GM23338 (cell line): ENCODE results near the gene AAR2.

ENCODE experiments used
- CREB1 ChIP-seq: fragments of 250-450 bp; sonication (Bioruptor Pico); IDR thresholded peaks from 2 replicates; pipeline ENCODE4 v1.5.0; 2020; ENCODE audit warnings: low read depth, mild to moderate bottlenecking, moderate library complexity
- CTCF ChIP-seq, 2 experiments: fragments of 200-600 bp in 1 of 2; sonication (generic) in 1 of 2; conservative IDR thresholded peaks; 2 replicates each; pipeline versions ENCODE4 v1.5.1 to v1.6.1; 2016 to 2017; ENCODE audit warnings: antibody characterized with exemption in 2 of 2, low read depth in 2 of 2, mild to moderate bottlenecking in 2 of 2, moderate library complexity in 1 of 2
- ETS1 ChIP-seq: IDR thresholded peaks from 2 replicates; pipeline ENCODE4 v1.6.1; 2016; ENCODE audit warnings: antibody characterized with exemption
- EZH2 ChIP-seq: fragments of 200-600 bp; sonication (generic); IDR thresholded peaks from one replicate; pipeline ENCODE4 v1.8.0; 2017; ENCODE audit warnings: antibody characterized with exemption, mild to moderate bottlenecking, low read depth; ENCODE audit not compliant: unreplicated experiment
- EZH2phosphoT487 ChIP-seq: fragments of 200-600 bp; sonication (generic); IDR thresholded peaks from one replicate; pipeline ENCODE4 v1.8.1; 2018; ENCODE audit warnings: antibody characterized with exemption; ENCODE audit not compliant: unreplicated experiment
- JUNB ChIP-seq: IDR thresholded peaks from one replicate; pipeline ENCODE4 v1.6.1; 2016; ENCODE audit warnings: antibody characterized with exemption; ENCODE audit not compliant: unreplicated experiment
- POLR2AphosphoS5 ChIP-seq: IDR thresholded peaks from 2 replicates; pipeline ENCODE4 v1.6.1; 2016; ENCODE audit warnings: antibody characterized with exemption, low read depth
- REST ChIP-seq: IDR thresholded peaks from one replicate; pipeline ENCODE4 v1.6.1; 2018; ENCODE audit warnings: antibody characterized with exemption; ENCODE audit not compliant: unreplicated experiment
- STAT1 ChIP-seq: IDR thresholded peaks from one replicate; pipeline ENCODE4 v1.6.1; 2016; ENCODE audit warnings: antibody characterized with exemption; ENCODE audit not compliant: unreplicated experiment
- ZNF462 ChIP-seq: fragments of 250-450 bp; sonication (Bioruptor Pico); IDR thresholded peaks from 2 replicates; pipeline ENCODE4 v1.5.0; 2020; ENCODE audit warnings: mild to moderate bottlenecking, moderate library complexity

GRCh38 chr20:36216314-36217025, 19.8 kb upstream of the AAR2 start:
- TF ChIP-seq REST (no peak), CTCF (conservative IDR thresholded peaks at IDR 0.05; ENCODE audit: low read depth in 2 of 2) (no peak), EZH2 (no peak), JUNB (no peak), CREB1 (CRISPR knock-in tag) (no peak), ETS1 (no peak), EZH2phosphoT487 (no peak), POLR2AphosphoS5 (no peak), STAT1 (no peak), ZNF462 (no peak)
